B cell (primary cell): ENCODE results near the gene LITAF.
"Not testable (repeated sequence)": the region's sequence is repeated elsewhere in the genome, so short reads cannot be mapped to it uniquely, and the experiment has no call there.

Source experiments
- CTCF ChIP-seq: fragments of 200-600 bp; IDR thresholded peaks from one replicate; pipeline ENCODE4 v1.8.0; 2022; ENCODE audit warnings: antibody characterized with exemption, mild to moderate bottlenecking
- EZH2 ChIP-seq: IDR thresholded peaks from 2 replicates; pipeline ENCODE4 v1.6.1; 2012; ENCODE audit warnings: borderline replicate concordance, low read depth, mild to moderate bottlenecking, moderate library complexity, low read length; ENCODE audit not compliant: insufficient read depth, poor library complexity, severe bottlenecking

- not testable (repeated sequence) for TF ChIP-seq CTCF, EZH2
Observed at GRCh38 chr16:11604296-11604695, 17.6 kb upstream of the LITAF start.
